A549 (cell line): ENCODE results near the gene CIROP. TPM values are rescaled to one million over a fixed set of nuclear protein-coding genes. Genes with fewer than 3 reads are reported as not detected.

ENCODE experiments used
- ATAC-seq, 2 experiments: fragments of 200-7000 bp in 1 of 2; fragments of >200 bp in 1 of 2; cut with Nextera tagmentation in 1 of 2; cut with Tn5 transposase in 1 of 2; 3 replicates each; pipeline versions ENCODE4 v1.8.0 to v1.9.1; 2018 to 2020; ENCODE audit warnings: mild to moderate bottlenecking in 1 of 2, moderate library complexity in 1 of 2
- CTCF ChIA-PET: fragments of 300-600 bp; sonication (Branson Sonifier 250); formaldehyde crosslinking; extraction: SDS; loops from one replicate; lab custom pipeline; 2021; ENCODE audit warnings: antibody characterized with exemption, inconsistent platforms; lab: Yijun Ruan, JAX
- POLR2A ChIA-PET: fragments of 350-600 bp; formaldehyde crosslinking; extraction: SDS; loops from one replicate; lab custom pipeline; 2021; ENCODE audit warnings: antibody characterized with exemption, inconsistent platforms; lab: Yijun Ruan, JAX
- DNase-seq, 2 experiments: peaks; one replicate each; pipeline versions ENCODE4 v3.0.0 to v3.0.0-alpha.2; 2011 to 2016; ENCODE audit warnings: low read depth in 1 of 2, low spot score in 1 of 2
- FAIRE-seq: peaks from 2 replicates; lab custom pipeline; 2011; peaks lifted over from hg19 to GRCh38; lab: Jason Lieb, UNC
- H3K27ac ChIP-seq, 2 experiments: fragments of >200 bp; sonication (Bioruptor Twin); formaldehyde crosslinking; 3 replicates each; pipeline ENCODE4 v1.5.1; 2016 to 2017
- H3K4me1 ChIP-seq: fragments of >200 bp; sonication (Bioruptor Twin); formaldehyde crosslinking; 3 replicates; pipeline ENCODE4 v1.6.1; 2016
- H3K4me2 ChIP-seq: fragments of >200 bp; sonication (Bioruptor Twin); formaldehyde crosslinking; 3 replicates; pipeline ENCODE4 v1.6.1; 2016
- H3K4me3 ChIP-seq: fragments of >200 bp; sonication (Bioruptor Twin); formaldehyde crosslinking; 3 replicates; pipeline ENCODE4 v1.5.1; 2016
- H3K9me3 ChIP-seq: fragments of >200 bp; sonication (Bioruptor Twin); formaldehyde crosslinking; 3 replicates; pipeline ENCODE4 v1.6.1; 2016
- CBX2 ChIP-seq: fragments of 200-600 bp; sonication (generic); IDR thresholded peaks from 2 replicates; pipeline ENCODE4 v1.6.1; 2016; ENCODE audit warnings: low read depth, mild to moderate bottlenecking, borderline replicate concordance
- CHD4 ChIP-seq: fragments of 200-600 bp; sonication (generic); IDR thresholded peaks from 2 replicates; pipeline ENCODE4 v1.6.1; 2016; ENCODE audit warnings: antibody characterized with exemption, mild to moderate bottlenecking, borderline replicate concordance
- CTCF ChIP-seq: fragments of >200 bp; sonication (Bioruptor Twin); formaldehyde crosslinking; IDR thresholded peaks from 3 replicates; pipeline ENCODE4 v1.5.1; 2016
- E2F6 ChIP-seq: IDR thresholded peaks from 2 replicates; pipeline ENCODE4 v1.6.1; 2012; ENCODE audit warnings: low read depth, borderline replicate concordance
- EP300 ChIP-seq, 2 experiments: fragments of >200 bp; sonication (Bioruptor Twin); formaldehyde crosslinking; IDR thresholded peaks; 2 replicates in 1 of 2; 3 replicates in 1 of 2; pipeline ENCODE4 v1.6.1; 2016 to 2017
- FOSL2 ChIP-seq, 2 experiments: fragments of 450-650 bp in 1 of 2; fragments of >200 bp in 1 of 2; sonication (Bioruptor Twin) in 1 of 2; formaldehyde crosslinking; IDR thresholded peaks; 2 replicates each; pipeline versions ENCODE4 v1.5.0 to v1.6.1; 2016 to 2020; ENCODE audit warnings: mild to moderate bottlenecking in 1 of 2, moderate library complexity in 1 of 2
- FOXS1 ChIP-seq: fragments of 250-450 bp; sonication (Bioruptor Pico); IDR thresholded peaks from 2 replicates; pipeline ENCODE4 v1.5.0; 2020; ENCODE audit warnings: mild to moderate bottlenecking, moderate library complexity
- GATA3 ChIP-seq: IDR thresholded peaks from 2 replicates; pipeline ENCODE4 v1.6.1; 2012; ENCODE audit warnings: borderline replicate concordance
- HEYL ChIP-seq: fragments of 250-450 bp; sonication (Bioruptor Pico); IDR thresholded peaks from 2 replicates; pipeline ENCODE4 v1.8.0; 2021; ENCODE audit warnings: mild to moderate bottlenecking, moderate library complexity
- HOXB5 ChIP-seq: fragments of 250-450 bp; sonication (Bioruptor Pico); IDR thresholded peaks from 2 replicates; pipeline ENCODE4 v1.5.0; 2020; ENCODE audit warnings: mild to moderate bottlenecking, moderate library complexity
- JUN ChIP-seq, 2 experiments: fragments of >200 bp; sonication (Bioruptor Twin); formaldehyde crosslinking; IDR thresholded peaks; 2 replicates in 1 of 2; 3 replicates in 1 of 2; pipeline ENCODE4 v1.6.1; 2016 to 2017
- JUNB ChIP-seq: fragments of >200 bp; sonication (Bioruptor Twin); formaldehyde crosslinking; IDR thresholded peaks from 2 replicates; pipeline ENCODE4 v1.6.1; 2016
- MAFK ChIP-seq: fragments of 450-650 bp; IDR thresholded peaks from 2 replicates; pipeline ENCODE4 v1.6.1; 2014; ENCODE audit not compliant: partially characterized antibody
- MAX ChIP-seq: IDR thresholded peaks from 2 replicates; pipeline ENCODE4 v1.6.1; 2012
- MAZ ChIP-seq: fragments of 150-350 bp; IDR thresholded peaks from 2 replicates; pipeline ENCODE4 v1.6.1; 2014; ENCODE audit warnings: antibody characterized with exemption, low read depth, low read length, borderline replicate concordance
- MYC ChIP-seq: IDR thresholded peaks from 2 replicates; pipeline ENCODE4 v1.6.1; 2012; ENCODE audit warnings: mild to moderate bottlenecking, inconsistent platforms, low read length, improper control_type of control experiment, borderline replicate concordance
- NFE2L2 ChIP-seq: fragments of 150-350 bp; conservative IDR thresholded peaks from 2 replicates; pipeline ENCODE4 v1.6.1; 2014; ENCODE audit warnings: low read length
- NR3C1 ChIP-seq: fragments of >200 bp; sonication (Bioruptor Twin); formaldehyde crosslinking; IDR thresholded peaks from 3 replicates; pipeline ENCODE4 v1.6.1; 2017
- PBX3 ChIP-seq: IDR thresholded peaks from 2 replicates; pipeline ENCODE4 v1.6.1; 2012
- PHF8 ChIP-seq: fragments of 200-600 bp; sonication (generic); IDR thresholded peaks from 2 replicates; pipeline ENCODE4 v1.6.1; 2016; ENCODE audit warnings: low read depth, mild to moderate bottlenecking, antibody characterized with exemption, moderate library complexity, borderline replicate concordance
- POLR2AphosphoS2 ChIP-seq: conservative IDR thresholded peaks from 2 replicates; pipeline ENCODE4 v1.6.1; 2012; ENCODE audit warnings: low read length, improper control_type of control experiment, inconsistent platforms
- RAD21 ChIP-seq, 2 experiments: fragments of >200 bp in 1 of 2; sonication (Bioruptor Twin) in 1 of 2; formaldehyde crosslinking in 1 of 2; IDR thresholded peaks in 1 of 2; conservative IDR thresholded peaks in 1 of 2; 2 replicates in 1 of 2; 3 replicates in 1 of 2; pipeline ENCODE4 v1.6.1; 2012 to 2018; ENCODE audit warnings: inconsistent platforms in 1 of 2
- RARB ChIP-seq: fragments of 250-450 bp; sonication (Bioruptor Pico); IDR thresholded peaks from 2 replicates; pipeline ENCODE4 v1.8.0; 2021; ENCODE audit warnings: mild to moderate bottlenecking, moderate library complexity
- REST ChIP-seq: fragments of 200-600 bp; sonication (generic); IDR thresholded peaks from 2 replicates; pipeline ENCODE4 v1.6.1; 2016; ENCODE audit warnings: antibody characterized with exemption, mild to moderate bottlenecking, moderate library complexity
- RNF2 ChIP-seq: fragments of 200-600 bp; sonication (generic); IDR thresholded peaks from 2 replicates; pipeline ENCODE4 v1.6.1; 2016; ENCODE audit warnings: low read depth, mild to moderate bottlenecking, antibody characterized with exemption, moderate library complexity, borderline replicate concordance
- SMC3 ChIP-seq: fragments of >200 bp; sonication (Bioruptor Twin); formaldehyde crosslinking; IDR thresholded peaks from 3 replicates; pipeline ENCODE4 v1.6.1; 2018; ENCODE audit warnings: inconsistent platforms
- TFCP2L1 ChIP-seq: fragments of 250-450 bp; sonication (Bioruptor Pico); IDR thresholded peaks from 2 replicates; pipeline ENCODE4 v1.5.0; 2021; ENCODE audit warnings: mild to moderate bottlenecking
- TP53 ChIP-seq: fragments of 250-450 bp; sonication (Bioruptor Pico); IDR thresholded peaks from 2 replicates; pipeline ENCODE4 v1.5.0; 2021; ENCODE audit warnings: mild to moderate bottlenecking, moderate library complexity
- ZC3H11A ChIP-seq: fragments of 450-650 bp; IDR thresholded peaks from 2 replicates; pipeline ENCODE4 v1.6.1; 2014; ENCODE audit warnings: antibody characterized with exemption, mild to moderate bottlenecking
- ZNF302 ChIP-seq: fragments of 250-450 bp; sonication (Bioruptor Pico); IDR thresholded peaks from 2 replicates; pipeline ENCODE4 v1.9.0; 2021; ENCODE audit warnings: inconsistent platforms, mild to moderate bottlenecking, moderate library complexity
- ZSCAN20 ChIP-seq: fragments of 250-450 bp; sonication (Bioruptor Pico); IDR thresholded peaks from 2 replicates; pipeline ENCODE4 v1.8.0; 2022; ENCODE audit warnings: mild to moderate bottlenecking, moderate library complexity
- WGBS: methylation state at CpG from one replicate; pipeline ENCODE4 v1.1.6; 2017; ENCODE audit errors: missing lambda C conversion rate; 5-methylcytosine and 5-hydroxymethylcytosine counted together
- polyA plus RNA-seq, 4 experiments: library from polyadenylated mRNA; depleted of rRNA in 3 of 4; stranded (reverse); fragments of >200 nt; fragmentation: RNase III in 1 of 4; extraction: RNeasy Plus Mini Kit Qiagen cat#74134 plus additional on column Dnase treatment in 1 of 4; gene quantifications; 2 replicates in 3 of 4; 3 replicates in 1 of 4; pipeline ENCODE4 v1.2.3, GENCODE V29; 2011 to 2017
- TF ChIP-seq, protein P1 (sequence below): fragments of 250-450 bp; sonication (Bioruptor Pico); IDR thresholded peaks from 2 replicates; pipeline ENCODE4 v1.5.0; 2020; ENCODE audit warnings: low read depth, mild to moderate bottlenecking, moderate library complexity

CIROP gene
- polyA plus RNA-seq, 2 of the 4 experiments (the other 2 are of a cell fraction) = not detected

GRCh38 chr14:23106747-23107045 lies 1.9 kb upstream of the CIROP start:
- H3K9me3 ChIP-seq = no peaks in the 10 kb centered on the region
- H3K27ac ChIP-seq = no peak overlapping the region
- no peak for ATAC-seq
- no peak for FAIRE-seq
- 0 out of 3 replicates have a peak, but pooled peaks cover 4% of the 10 kb centered on the region for H3K4me1 ChIP-seq
- ChIA-PET CTCF (interaction anchor here (1.1 to 1.7 kb wide), 4 partner anchors 14 to 120 kb away, joined by 3 to 10 read pairs (median 6); no protein-coding TSS in a partner anchor), POLR2A (interaction anchor here (1.0 kb wide), 1 partner anchor 11 kb away, joined by 3 read pairs; the partner anchor contains the start of genes ACIN1 and C14orf119)
- DNase-seq = no peak
- TF ChIP-seq HEYL (no peak), RAD21 (conservative IDR thresholded peaks at IDR 0.05 in 1 of 2, IDR thresholded peaks at IDR 0.05 in 1 of 2) (no peak), ZC3H11A (no peak), GATA3 (no peak), NFE2L2 (no peak), E2F6 (no peak), TFCP2L1 (CRISPR knock-in tag) (no peak), CTCF (no peak), RNF2 (no peak), ZNF302 (CRISPR knock-in tag) (no peak), FOSL2 (IDR thresholded peaks at IDR 0.05) (no peak), FOSL2 (CRISPR knock-in tag; IDR thresholded peaks at IDR 0.05) (no peak), NR3C1 (no peak), FOXS1 (CRISPR knock-in tag) (no peak), POLR2AphosphoS2 (no peak)
- H3K4me3 ChIP-seq = no peak overlapping the region
- H3K4me2 ChIP-seq = no peak overlapping the region

GRCh38 chr14:23105348-23105824 lies 597 bp upstream of the CIROP start:
- ChIA-PET CTCF (interaction anchor here (0.9 to 8.3 kb wide), 3 partner anchors 28 to 196 kb away, joined by 3 to 56 read pairs (median 5); no protein-coding TSS in a partner anchor), POLR2A (no interaction called here)
- Histone ChIP-seq H3K4me3 (no peak overlapping the region), H3K9me3 (no peaks in the 10 kb centered on the region), H3K4me1 (0 out of 3 replicates have a peak, but pooled peaks cover 4% of the 10 kb centered on the region), H3K4me2 (no peak overlapping the region), H3K27ac (no peak overlapping the region)
- ATAC-seq = no peak
- FAIRE-seq = no peak
- DNase-seq = no peak
- 68% methylated on average over 4 of the region's 4 CpGs for WGBS
- TF ChIP-seq MAFK = no peak
- no peak for TF ChIP-seq SMC3
- TF ChIP-seq, protein P1, sequence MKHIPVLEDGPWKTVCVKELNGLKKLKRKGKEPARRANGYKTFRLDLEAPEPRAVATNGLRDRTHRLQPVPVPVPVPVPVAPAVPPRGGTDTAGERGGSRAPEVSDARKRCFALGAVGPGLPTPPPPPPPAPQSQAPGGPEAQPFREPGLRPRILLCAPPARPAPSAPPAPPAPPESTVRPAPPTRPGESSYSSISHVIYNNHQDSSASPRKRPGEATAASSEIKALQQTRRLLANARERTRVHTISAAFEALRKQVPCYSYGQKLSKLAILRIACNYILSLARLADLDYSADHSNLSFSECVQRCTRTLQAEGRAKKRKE (CRISPR knock-in tag) = no peak
- TF ChIP-seq JUN (IDR thresholded peaks at IDR 0.05) = no peak
- TF ChIP-seq EP300 (IDR thresholded peaks at IDR 0.05) = no peak
- no peak for TF ChIP-seq RARB
- no peak for TF ChIP-seq REST
- no peak for TF ChIP-seq CHD4
- no peak for TF ChIP-seq MAZ
- no peak for TF ChIP-seq TP53
- no peak for TF ChIP-seq HOXB5 (CRISPR knock-in tag)
- TF ChIP-seq ZSCAN20 (CRISPR knock-in tag) = no peak
- TF ChIP-seq JUNB = no peak
- no peak for TF ChIP-seq MYC
- TF ChIP-seq PHF8 = no peak
- TF ChIP-seq CBX2 = no peak
- TF ChIP-seq PBX3 = no peak
- no peak for TF ChIP-seq MAX
